ENCODE measurements around the gene LEO1. TPM values are rescaled to one million over a fixed set of nuclear protein-coding genes. Genes with fewer than 3 reads are reported as not detected.

LEO1 gene
- total RNA-seq, 2 donors from 2014 or later, result 5.7 to 9.9 TPM

- Histone ChIP-seq H3K27me3 (no peaks in the 10 kb centered on the region), H3K4me1 (peaks cover 6% of the 10 kb centered on the region), H3K4me3 (no peak overlapping the region), H3K27ac (no peak overlapping the region), H3K9me3 (no peaks in the 10 kb centered on the region), H3K36me3 (replicated peaks in 1 of 2; ENCODE audit: insufficient read depth in 1 of 2, low read depth in 2 of 2) (no peaks in the 10 kb centered on the region)
- intact Hi-C loops (cut with DNase I), result no loop called here
- 86 to 92% methylated on average over 3 of the region's 3 CpGs for WGBS, 2 donors
- ATAC-seq, result no peak
- TF ChIP-seq CTCF (IDR thresholded peaks at IDR 0.05) (no peak), POLR2A (IDR thresholded peaks at IDR 0.05) (no peak)
- no peak for DNase-seq
Measured at GRCh38 chr15:52013151-52013791, 41.7 kb upstream of the LEO1 start.

- Histone ChIP-seq H3K4me1 (peaks cover 6% of the 10 kb centered on the region), H3K9me3 (no peaks in the 10 kb centered on the region), H3K36me3 (replicated peaks in 1 of 2; ENCODE audit: insufficient read depth in 1 of 2, low read depth in 2 of 2) (no peaks in the 10 kb centered on the region), H3K27ac (peak overlapping the region in 1 of 4 donors; percentile 3), H3K27me3 (no peaks in the 10 kb centered on the region), H3K4me3 (no peak overlapping the region)
- WGBS, 2 donors, result 36 to 61% methylated on average over 2 of the region's 2 CpGs
- TF ChIP-seq POLR2A (IDR thresholded peaks at IDR 0.05) (no peak), CTCF (IDR thresholded peaks at IDR 0.05) (no peak)
- ATAC-seq, result no peak
- DNase-seq, result no peak
- intact Hi-C loops (cut with DNase I), result no loop called here
Measured at GRCh38 chr15:52012210-52012609, 40.6 kb upstream of the LEO1 start.

DNA sequence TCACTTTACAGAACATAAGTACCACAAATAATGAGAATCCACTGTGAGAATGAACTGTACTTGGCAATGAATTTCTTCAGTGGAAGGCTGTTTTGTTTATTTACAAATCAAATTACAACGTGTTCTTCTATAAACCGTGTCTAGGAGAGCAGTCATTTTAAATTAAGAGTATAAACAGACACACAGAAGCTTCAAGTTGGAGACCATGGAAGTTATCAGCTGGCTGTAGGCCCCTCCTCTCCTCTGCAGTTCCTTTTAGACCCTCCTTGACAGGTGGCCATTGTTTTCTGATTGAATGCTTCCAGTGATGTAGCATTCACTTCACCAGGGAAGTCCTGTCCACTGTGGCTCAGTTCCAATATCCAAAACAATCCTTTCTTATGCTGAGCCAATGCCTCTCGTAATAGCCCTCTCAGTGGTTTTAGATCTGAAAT, 40.1 kb upstream of the LEO1 start:
- Histone ChIP-seq H3K36me3 (replicated peaks in 1 of 2; ENCODE audit: insufficient read depth in 1 of 2, low read depth in 2 of 2) (no peaks in the 10 kb centered on the region), H3K4me3 (no peak overlapping the region), H3K4me1 (peaks cover 6% of the 10 kb centered on the region), H3K9me3 (no peaks in the 10 kb centered on the region), H3K27ac (peak overlapping the region in 1 of 4 donors; percentile 3), H3K27me3 (no peaks in the 10 kb centered on the region)
- ATAC-seq (peak; percentile 38), DNase-seq (no peak)
- WGBS, 2 donors, result 45 to 58% methylated on average over 3 of the region's 3 CpGs
- intact Hi-C loops (cut with DNase I), result no loop called here
- TF ChIP-seq CTCF (IDR thresholded peaks at IDR 0.05) (no peak), POLR2A (IDR thresholded peaks at IDR 0.05) (no peak)

DNA sequence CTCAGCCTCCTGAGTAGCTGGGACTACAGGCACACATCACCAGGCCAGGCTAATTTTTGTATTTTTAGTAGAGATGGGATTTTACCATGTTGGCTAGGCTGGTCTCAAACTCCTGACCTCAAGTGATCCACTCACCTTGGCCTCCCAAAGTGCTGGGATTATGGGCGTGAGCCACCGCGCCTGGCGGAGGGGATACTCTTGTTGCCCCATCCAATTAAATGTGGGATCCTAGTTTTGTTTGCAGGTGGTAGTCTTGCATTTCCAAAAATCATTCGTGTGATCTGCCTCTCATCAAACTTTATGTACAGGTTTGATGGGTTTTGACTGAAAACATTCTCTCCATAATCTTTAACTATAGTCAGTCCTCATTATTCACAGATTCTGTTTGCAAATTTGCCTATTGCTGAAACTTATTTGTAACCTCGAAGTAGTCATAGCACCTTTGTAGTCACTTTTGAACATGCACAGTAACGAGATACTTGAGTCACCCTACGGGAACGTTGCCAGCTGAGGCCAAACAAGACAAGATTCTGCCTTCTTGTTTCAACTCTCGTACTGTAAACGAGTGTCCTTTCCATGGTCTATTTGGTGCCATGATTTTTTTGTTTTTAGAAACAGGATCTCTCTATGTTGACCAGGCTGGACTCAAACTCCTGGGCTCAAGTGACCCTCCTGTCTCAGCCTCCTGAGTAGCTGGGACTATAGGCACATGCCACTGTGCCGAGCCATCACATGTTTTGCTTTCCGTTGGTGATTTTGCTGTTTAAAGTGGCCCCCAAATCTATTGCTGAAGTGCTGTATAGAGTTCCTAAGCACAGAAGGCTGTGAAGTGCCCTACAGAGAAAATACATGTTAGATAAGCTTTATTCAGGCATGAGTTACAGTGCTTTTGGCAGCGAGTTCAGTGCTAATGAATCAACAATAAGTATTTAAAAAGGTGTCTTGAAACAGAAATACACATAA, 39.3 kb upstream of the LEO1 start:
- 70 to 73% methylated on average over 14 of the region's 14 CpGs for WGBS, 2 donors
- no peak for TF ChIP-seq POLR2A (IDR thresholded peaks at IDR 0.05)
- no peak for TF ChIP-seq CTCF (IDR thresholded peaks at IDR 0.05)
- Histone ChIP-seq H3K9me3 (no peaks in the 10 kb centered on the region), H3K4me1 (peaks cover 6% of the 10 kb centered on the region), H3K4me3 (no peak overlapping the region), H3K36me3 (replicated peaks in 1 of 2; ENCODE audit: insufficient read depth in 1 of 2, low read depth in 2 of 2) (no peaks in the 10 kb centered on the region), H3K27ac (no peak overlapping the region), H3K27me3 (no peaks in the 10 kb centered on the region)
- ATAC-seq, result no peak
- peak in 3 of 4 donors; percentile 27 to 67 (median 45) for DNase-seq
- intact Hi-C loops (cut with DNase I), result no loop called here

Measured in body of pancreas (tissue), 4 donors.